ENCODE measurements around the gene FMR1NB.

FMR1NB gene

GRCh38 chrX:147981038-147981752, at the start of gene FMR1NB:
TSS of gene FMR1NB (plus strand) at chrX:147981337. CDS start at chrX:147981403, 66 bp downstream.
- DNase-seq (ENCODE audit: low spot score) = no peak

GRCh38 chrX:147933815-147934214, 47.3 kb upstream of the FMR1NB start:
- DNase-seq (ENCODE audit: low spot score) = no peak

GRCh38 chrX:147935156-147935758, 45.9 kb upstream of the FMR1NB start:
- DNase-seq (ENCODE audit: low spot score) = no peak

- no peak for DNase-seq (ENCODE audit: low spot score)
Observed at GRCh38 chrX:147945286-147945685, 35.9 kb upstream of the FMR1NB start.

- no peak for DNase-seq (ENCODE audit: low spot score)
Observed at GRCh38 chrX:147948531-147948930, 32.6 kb upstream of the FMR1NB start.

DNA sequence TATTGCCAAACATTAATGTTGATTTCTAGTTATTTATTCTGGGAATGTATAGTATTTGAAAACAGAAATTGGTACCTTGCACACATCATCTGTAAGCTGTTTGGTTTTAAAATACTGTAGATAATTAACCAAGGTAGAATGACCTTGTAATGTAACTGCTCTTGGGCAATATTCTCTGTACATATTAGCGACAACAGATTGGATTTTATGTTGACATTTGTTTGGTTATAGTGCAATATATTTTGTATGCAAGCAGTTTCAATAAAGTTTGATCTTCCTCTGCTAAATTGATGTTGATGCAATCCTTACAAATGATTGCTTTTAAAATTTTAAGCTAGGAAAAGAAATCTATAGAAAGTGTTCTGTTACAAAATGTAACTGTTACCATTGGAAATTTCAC, 30.8 kb upstream of the FMR1NB start:
- no peak for DNase-seq (ENCODE audit: low spot score)

GRCh38 chrX:147953976-147954375, 27.2 kb upstream of the FMR1NB start:
- DNase-seq (ENCODE audit: low spot score) = no peak

GRCh38 chrX:147957291-147957690, 23.8 kb upstream of the FMR1NB start:
- no peak for DNase-seq (ENCODE audit: low spot score)

DNA sequence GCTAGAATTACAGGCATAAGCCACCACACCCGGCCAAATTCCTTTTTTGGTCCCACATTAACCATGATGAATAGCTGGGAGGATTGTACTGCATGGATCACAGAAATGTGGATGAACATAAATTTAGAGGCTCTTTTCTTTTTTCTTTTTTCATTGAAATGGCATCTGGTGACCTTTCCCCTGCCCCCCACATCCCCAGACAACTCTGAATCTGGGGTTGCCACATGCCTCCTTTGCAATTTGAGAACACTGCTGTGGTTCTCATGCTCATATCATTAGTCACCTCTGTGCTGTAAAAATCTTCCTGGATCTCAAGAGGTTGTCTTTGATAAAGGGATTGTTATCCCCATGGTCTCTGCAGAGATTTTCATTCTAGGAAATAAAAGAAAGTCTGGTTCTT, 22.8 kb upstream of the FMR1NB start:
- no peak for DNase-seq (ENCODE audit: low spot score)

- DNase-seq (ENCODE audit: low spot score) = no peak
Observed at GRCh38 chrX:147960722-147961121, 20.4 kb upstream of the FMR1NB start.

DNA sequence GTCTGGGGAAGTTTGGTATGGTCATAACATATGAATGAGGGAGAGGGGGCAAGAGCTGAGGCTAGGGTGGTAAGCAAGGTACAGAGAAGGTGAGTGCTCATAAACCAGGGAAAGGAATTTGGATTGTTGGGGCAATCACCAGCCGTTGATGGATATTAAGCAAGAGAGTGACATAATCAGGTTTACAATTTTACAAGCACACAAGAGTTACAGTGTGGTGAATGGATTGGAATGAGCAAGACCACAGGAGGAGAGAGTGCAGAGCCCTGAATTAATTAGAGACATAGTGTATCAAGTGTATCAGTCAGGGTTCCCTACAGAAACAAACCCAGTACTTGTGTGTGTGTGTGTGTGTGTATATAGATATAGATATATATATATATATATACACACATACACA, 18.7 kb upstream of the FMR1NB start:
- no peak for DNase-seq (ENCODE audit: low spot score)

- no peak for DNase-seq (ENCODE audit: low spot score)
Observed at GRCh38 chrX:147978931-147979330, 2.2 kb upstream of the FMR1NB start.

DNA sequence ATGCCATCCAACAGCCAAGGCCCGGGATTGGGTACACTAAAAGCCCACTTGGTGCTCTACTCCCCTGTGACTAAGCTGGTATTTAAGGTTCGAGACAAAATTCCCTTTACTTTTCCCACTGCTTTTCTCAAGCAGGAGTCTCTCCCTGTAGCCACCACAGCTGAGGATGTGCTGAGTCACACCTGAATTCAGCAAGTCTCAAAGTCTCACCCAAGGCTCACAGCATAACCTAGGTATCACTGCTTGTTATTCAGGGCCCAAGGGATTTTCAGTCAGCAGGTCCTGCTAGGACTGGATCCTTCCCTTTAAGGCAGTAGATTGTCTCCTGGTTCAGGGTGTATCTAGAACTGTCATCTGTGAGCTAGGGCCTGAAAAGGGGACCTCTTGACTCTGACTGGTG, 39.2 kb downstream of the FMR1NB start:
- no peak for DNase-seq (ENCODE audit: low spot score)

DNA sequence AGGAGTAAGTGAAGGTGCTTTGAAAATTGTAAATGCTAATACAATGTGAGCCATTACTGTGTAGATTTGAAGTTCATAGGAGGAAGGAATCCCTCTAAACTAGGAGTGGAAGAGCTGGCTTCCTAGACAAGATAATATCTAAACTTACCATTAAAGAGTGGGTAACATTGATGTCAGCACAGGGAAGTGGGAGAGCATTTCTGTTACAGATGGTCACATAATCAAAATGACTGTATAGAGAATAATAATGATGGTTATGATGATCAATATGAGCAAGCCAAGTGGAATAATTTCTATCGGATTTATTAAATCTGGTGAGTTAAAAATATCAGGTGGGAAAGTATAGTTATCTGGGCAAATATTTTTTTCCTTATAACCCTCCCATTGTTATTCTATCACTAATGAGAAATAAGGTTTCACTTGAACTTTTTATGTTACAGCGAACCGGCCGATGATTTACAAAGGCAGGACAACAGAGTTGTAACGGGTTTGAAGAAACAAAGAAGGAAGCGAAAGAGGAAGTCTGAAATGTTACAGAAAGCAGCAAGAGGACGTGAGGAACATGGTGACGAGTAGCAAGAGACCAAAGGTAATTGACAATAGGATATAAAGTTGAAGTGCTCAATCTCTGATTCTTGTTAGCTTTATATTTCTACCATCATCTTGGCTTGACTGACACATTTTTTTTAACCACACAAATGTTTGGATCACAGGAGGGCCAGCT, 43.5 kb downstream of the FMR1NB start:
- DNase-seq (ENCODE audit: low spot score) = no peak

GRCh38 chrX:148035380-148035779, 54.2 kb downstream of the FMR1NB start:
- no peak for DNase-seq (ENCODE audit: low spot score)

GRCh38 chrX:148037020-148037419, 55.9 kb downstream of the FMR1NB start:
- no peak for DNase-seq (ENCODE audit: low spot score)

DNA sequence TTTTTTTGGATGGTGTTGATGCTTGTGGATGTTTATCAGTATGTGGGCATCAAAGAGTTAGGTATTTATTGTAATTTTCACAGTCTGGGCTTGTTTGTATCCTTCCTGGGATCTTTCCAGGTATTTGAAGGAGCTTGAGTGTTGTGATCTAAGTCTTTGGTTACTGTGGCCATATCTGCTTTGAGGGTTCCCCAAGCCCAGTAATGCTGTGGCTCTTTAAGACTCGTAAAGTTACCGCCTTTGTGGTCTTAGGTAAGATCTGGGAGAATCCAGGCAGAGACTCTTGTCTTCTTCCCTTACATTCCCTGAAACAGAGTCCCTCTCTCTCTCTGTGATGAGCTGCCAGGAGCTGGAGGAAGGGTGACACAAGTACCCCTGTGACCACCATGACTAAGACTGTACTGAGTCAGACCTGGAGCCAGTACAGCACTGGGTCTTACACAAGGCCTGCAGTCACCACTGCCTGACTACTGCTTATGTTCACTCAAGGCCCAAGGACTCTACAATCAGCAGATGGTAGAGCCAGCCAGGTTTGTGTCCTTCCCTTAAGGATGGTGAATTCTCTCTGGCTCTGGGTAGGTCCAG, 62.2 kb downstream of the FMR1NB start:
- no peak for DNase-seq (ENCODE audit: low spot score)

DNA sequence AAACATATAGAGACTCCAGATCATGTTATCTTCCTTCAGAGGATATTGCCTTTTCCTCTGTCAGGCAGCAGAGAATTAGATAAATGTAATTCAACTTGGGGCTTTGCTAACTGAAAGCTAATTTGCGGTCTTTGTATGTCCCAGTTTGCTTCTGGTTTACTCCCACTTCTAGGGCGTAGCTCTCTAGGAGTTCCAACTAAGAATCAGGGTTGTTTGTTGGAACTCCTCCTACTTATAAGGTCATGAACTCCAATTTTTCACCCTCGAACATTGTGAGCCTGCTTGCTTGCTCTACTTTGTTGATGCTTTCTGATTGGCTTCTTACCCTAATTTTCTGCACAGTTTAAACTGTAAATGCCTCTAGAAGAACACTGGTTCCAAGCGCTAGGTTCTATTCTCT, 66.1 kb downstream of the FMR1NB start:
- DNase-seq (ENCODE audit: low spot score) = no peak

- peak; percentile 11 for DNase-seq (ENCODE audit: low spot score)
Observed at GRCh38 chrX:148049441-148049840, 68.3 kb downstream of the FMR1NB start.

GRCh38 chrX:148051973-148052372, 70.8 kb downstream of the FMR1NB start:
- no peak for DNase-seq (ENCODE audit: low spot score)

GRCh38 chrX:148067285-148067684, 86.1 kb downstream of the FMR1NB start:
- DNase-seq (ENCODE audit: low spot score) = no peak

- DNase-seq (ENCODE audit: low spot score) = no peak
Observed at GRCh38 chrX:148069759-148070503, 88.8 kb downstream of the FMR1NB start.

Measured in iPS-NIHi11 (cell line).